ENCODE results near the gene GGT1.
"Not testable (repeated sequence)": the region's sequence is repeated elsewhere in the genome, so short reads cannot be mapped to it uniquely, and the experiment has no call there.

Gene GGT1

DNA sequence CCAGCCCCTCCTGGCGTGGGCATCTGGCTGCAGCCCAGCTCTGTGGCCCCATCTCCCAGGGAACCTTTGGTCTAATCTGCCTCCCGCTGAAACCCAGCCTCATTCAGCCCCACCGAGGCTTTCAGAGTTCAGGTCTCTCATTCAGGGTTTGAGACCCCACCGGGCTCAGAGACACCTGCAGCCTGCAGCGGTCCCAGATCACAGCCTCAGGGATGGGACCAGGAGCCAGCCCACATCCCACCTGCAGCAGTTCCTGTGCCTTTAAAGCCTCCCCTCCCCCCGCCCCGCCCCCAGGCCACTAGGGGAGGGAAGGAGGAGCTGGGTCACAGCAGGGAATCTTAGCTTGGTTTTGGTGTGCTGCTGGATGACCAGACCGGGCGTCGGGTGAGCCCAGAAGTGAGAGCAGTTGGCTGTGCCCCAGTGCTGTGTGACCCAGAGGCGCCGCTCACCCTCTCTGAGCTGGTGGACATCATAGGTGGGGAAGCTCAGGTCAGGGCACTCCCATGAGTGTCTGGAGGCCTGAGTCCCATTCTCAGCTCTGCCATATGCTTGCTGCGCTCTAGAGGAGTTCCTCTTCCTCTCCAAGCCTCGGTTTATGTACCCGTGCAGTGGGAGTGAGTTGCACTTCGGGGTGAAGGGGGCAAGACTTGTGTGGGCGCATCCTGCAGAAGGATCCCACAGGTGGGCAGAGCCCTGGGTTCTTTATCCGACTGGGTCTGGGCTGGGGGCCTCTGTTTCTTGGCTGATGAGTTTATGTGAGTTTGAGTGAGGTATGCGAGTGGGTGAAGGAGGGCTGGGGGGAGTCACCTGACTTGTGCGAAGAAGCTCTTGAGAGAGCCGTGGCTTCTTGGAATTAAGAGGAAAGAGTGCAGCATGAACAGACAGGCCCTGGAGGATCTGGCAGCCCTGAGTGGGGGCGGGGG is at the start of gene GGT1:
GGT1 (plus strand) TSS at position 347 of the 923 bp plus-strand sequence. CDS start 7,889 bp downstream, outside the sequence.
- in situ Hi-C loops (cut with HindIII; ENCODE audit: low sequenced_read_pairs); H3K4me3 ChIP-seq (ENCODE audit: low read depth, low read length); DNase-seq (ENCODE audit: low read depth): not testable (repeated sequence)

DNA sequence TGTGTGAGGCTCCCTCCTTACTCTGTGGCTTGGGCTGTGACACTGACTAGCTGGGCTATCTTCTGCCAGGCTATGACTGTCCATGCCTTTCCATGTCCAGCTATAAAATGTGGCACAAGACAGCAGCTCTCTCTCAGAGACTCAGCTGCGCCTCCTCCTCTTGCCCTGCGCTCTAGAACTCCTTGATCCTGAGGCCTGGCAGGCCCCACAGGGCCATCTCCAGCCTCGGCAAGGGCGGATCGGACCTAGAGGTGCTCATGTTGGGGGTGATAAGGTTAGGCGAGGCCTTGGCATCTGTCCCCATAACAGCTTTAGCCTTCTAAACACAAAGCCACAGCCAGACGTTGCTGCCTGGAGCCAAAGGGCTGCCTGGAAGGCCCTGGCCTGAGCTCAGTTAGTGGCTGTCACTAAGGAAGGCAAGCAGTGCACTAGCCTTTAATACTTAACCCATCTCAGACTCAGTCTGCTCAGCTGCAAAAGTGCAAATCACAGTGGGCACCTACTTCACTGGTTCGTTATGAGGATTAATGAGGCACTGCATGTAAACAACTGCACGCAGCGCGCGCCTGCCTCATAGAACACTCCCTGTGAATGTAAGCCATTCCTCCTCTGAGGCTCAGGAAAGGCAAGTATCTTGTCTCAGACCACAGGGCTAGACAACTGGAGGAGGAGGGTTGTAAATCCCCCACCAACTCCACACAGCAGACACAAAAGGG is 49.2 kb upstream of the GGT1 start:
- TF ChIP-seq, protein P1, sequence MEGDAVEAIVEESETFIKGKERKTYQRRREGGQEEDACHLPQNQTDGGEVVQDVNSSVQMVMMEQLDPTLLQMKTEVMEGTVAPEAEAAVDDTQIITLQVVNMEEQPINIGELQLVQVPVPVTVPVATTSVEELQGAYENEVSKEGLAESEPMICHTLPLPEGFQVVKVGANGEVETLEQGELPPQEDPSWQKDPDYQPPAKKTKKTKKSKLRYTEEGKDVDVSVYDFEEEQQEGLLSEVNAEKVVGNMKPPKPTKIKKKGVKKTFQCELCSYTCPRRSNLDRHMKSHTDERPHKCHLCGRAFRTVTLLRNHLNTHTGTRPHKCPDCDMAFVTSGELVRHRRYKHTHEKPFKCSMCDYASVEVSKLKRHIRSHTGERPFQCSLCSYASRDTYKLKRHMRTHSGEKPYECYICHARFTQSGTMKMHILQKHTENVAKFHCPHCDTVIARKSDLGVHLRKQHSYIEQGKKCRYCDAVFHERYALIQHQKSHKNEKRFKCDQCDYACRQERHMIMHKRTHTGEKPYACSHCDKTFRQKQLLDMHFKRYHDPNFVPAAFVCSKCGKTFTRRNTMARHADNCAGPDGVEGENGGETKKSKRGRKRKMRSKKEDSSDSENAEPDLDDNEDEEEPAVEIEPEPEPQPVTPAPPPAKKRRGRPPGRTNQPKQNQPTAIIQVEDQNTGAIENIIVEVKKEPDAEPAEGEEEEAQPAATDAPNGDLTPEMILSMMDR (IDR thresholded peaks at IDR 0.05; ENCODE audit: low read depth, low read length, missing control alignments): no peak
- H3K4me3 ChIP-seq (ENCODE audit: low read depth, low read length): peak overlapping the region; percentile 100
- DNase-seq (ENCODE audit: low read depth): no peak
- in situ Hi-C loops (cut with HindIII; ENCODE audit: low sequenced_read_pairs): no loop called here

DNA sequence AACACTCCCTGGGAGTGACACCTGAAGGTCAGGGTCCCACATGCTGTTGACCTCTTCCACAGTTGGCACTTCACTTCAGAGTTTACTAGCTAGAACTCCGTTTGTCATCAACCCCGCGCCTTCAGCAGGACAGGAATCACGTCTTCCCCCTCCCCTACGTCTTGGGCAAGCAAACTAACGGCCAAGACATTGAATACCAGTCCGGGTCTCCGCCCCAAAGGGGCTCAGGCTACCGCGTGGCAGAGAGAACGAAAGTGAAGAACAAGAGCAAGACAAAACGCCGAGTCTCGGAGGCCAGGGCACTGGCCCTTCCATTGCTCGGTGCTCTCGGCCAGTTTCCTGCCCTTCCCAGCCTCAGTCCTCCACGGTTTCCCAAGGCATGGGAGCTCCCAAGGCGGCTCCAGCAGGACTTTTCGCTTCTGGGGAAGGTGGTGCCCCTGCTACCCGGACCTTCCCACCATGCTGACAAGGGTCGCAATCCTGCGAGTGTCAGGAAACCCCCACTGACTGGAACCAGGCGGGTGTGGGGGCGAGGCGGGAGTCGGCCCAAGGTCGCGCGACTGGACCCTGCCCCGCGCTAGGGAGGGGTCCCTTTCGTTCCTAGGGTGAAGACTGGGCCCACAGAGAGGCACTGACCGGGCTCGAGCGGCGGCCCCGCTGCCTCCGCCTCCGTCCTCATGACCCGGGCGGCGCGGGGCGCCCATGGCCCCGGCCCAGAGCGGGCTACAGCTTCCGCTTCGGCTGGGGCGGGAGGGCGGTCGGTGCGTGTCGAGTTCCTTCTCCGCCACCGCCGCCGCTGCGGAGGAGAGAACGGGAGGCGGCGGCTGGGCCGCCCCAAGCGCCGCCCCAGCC is 48.5 kb upstream of the GGT1 start, which contains the start of gene GUCD1:
GUCD1 (minus strand) TSS at position 826 of the 852 bp plus-strand sequence; CDS start at position 679, 147 bp downstream.
- no peak for DNase-seq (ENCODE audit: low read depth)
- in situ Hi-C loops (cut with HindIII; ENCODE audit: low sequenced_read_pairs): no loop called here
- TF ChIP-seq, protein P1 (IDR thresholded peaks at IDR 0.05; ENCODE audit: low read depth, low read length, missing control alignments): no peak
- H3K4me3 ChIP-seq (ENCODE audit: low read depth, low read length): peak within 1 kb of the TSS; percentile 100

DNA sequence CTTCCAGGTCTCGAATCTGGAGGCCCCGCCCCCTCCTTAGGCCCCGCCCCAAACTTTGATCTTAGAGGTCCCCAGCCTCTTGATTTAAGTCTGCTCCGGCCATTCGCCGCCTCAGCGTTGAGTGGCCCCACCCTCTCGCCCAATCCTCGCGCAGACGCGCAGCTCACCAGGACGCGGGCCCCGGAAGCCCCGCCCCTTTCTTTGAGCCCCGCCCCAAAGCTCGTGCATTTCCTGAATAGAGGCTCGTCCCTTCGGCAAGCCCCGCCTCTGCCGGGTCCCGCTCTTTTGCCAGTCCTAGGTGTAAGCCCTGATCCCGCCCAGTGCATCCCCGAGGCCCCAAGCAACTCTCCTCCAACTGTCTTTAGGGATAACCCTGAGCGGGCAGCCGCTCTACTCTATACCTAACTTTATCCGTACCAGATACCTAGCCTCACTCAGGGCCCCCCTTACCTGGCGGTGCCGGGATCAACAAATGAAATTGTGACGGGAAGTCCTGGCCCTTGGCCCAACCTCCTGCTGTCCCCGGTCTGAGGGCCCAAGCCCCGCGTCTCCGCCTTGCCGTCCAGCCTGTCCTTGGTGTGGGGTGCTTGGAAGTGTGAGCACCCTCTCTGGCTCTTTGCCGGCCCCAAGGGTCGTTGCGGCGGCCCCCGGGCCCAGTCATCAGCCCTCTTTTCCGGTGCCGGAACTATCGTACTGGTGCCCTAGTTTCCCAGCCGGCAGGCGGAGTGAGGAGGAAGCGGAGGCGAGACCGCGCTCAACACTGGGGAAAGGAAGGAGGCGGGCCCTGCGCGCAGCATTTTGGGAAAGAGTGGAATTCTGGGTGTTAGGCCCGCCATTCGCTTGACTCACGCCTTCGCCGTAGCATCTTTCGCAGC is 47.6 kb upstream of the GGT1 start, which contains the start of gene SNRPD3:
SNRPD3 (plus strand) TSS at position 835 of the 875 bp plus-strand sequence. CDS start 1,676 bp downstream, outside the sequence.
- in situ Hi-C loops (cut with HindIII; ENCODE audit: low sequenced_read_pairs): no loop called here
- peak within 1 kb of the TSS; percentile 100 for H3K4me3 ChIP-seq (ENCODE audit: low read depth, low read length)
- TF ChIP-seq, protein P1 (IDR thresholded peaks at IDR 0.05; ENCODE audit: low read depth, low read length, missing control alignments): peak; percentile 11
- DNase-seq (ENCODE audit: low read depth): peak; percentile 97

DNA sequence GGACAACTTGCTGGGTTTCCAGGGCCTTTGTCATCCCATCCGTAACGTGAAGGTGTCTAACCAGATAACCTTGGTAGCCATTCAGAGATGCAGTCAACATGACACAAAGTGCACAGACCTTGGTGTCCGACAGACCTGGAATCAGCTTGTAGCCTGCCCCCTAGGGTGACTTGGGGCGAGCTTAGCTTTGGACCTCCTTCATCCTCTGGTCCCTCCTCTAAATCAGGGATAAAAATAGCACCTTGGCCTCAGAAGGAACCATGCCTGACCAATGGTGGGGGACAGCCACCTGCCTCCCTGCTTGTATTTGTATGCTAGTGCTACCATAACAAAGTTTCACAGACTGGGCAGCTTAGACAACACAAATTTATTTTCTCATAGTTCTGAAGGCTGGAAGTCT is 43.5 kb upstream of the GGT1 start:
- no peak for DNase-seq (ENCODE audit: low read depth)
- in situ Hi-C loops (cut with HindIII; ENCODE audit: low sequenced_read_pairs): no loop called here
- TF ChIP-seq, protein P1 (IDR thresholded peaks at IDR 0.05; ENCODE audit: low read depth, low read length, missing control alignments): no peak
- H3K4me3 ChIP-seq (ENCODE audit: low read depth, low read length): no peak overlapping the region

DNA sequence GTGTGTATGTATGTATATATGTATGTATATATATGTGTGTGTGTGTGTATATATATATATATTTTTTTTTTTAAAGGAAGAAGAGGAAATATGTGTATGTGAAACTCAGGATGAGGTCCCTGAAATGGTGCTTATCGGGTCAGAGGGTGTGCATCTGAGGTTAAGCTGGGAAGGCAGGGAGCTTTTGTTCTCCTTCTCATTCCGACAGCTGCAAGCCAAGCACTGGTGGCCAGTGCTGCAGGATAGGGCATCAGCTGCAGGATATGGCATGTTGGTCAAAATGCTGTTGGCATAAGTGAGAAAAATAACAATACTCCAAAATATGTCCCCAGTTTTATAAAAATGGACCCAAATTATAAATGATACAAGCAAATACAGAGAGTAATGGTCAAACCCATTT is 39.7 kb upstream of the GGT1 start:
- TF ChIP-seq, protein P1 (IDR thresholded peaks at IDR 0.05; ENCODE audit: low read depth, low read length, missing control alignments): no peak
- no peak overlapping the region for H3K4me3 ChIP-seq (ENCODE audit: low read depth, low read length)
- DNase-seq (ENCODE audit: low read depth): no peak
- in situ Hi-C loops (cut with HindIII; ENCODE audit: low sequenced_read_pairs): no loop called here
